GM12873 (cell line): ENCODE results near the gene PFKL.

Source experiments
- CTCF ChIP-seq: IDR thresholded peaks from 2 replicates; pipeline ENCODE4 v1.5.1; 2012; ENCODE audit warnings: low read depth, mild to moderate bottlenecking, moderate library complexity, low read length, control low read depth; ENCODE audit not compliant: insufficient read depth; ENCODE audit errors: missing control alignments

The PFKL gene

GRCh38 chr21:44299458-44300261, at the start of gene PFKL:
Gene PFKL (plus strand): TSS chr21:44300053. CDS start chr21:44300106, 53 bp downstream.
- no peak for TF ChIP-seq CTCF

GRCh38 chr21:44253832-44254710, 45.8 kb upstream of the PFKL start:
- no peak for TF ChIP-seq CTCF

- no peak for TF ChIP-seq CTCF
Observed at GRCh38 chr21:44255511-44255981, 44.3 kb upstream of the PFKL start.

GRCh38 chr21:44258056-44258725, 41.7 kb upstream of the PFKL start:
- TF ChIP-seq CTCF: no peak

- TF ChIP-seq CTCF: no peak
Observed at GRCh38 chr21:44259082-44259705, 40.7 kb upstream of the PFKL start.

GRCh38 chr21:44260066-44260465, 39.8 kb upstream of the PFKL start:
- TF ChIP-seq CTCF: no peak
